ENCODE data around the gene HDAC4. TPM values are rescaled to one million over a fixed set of nuclear protein-coding genes. Genes with fewer than 3 reads are reported as not detected.

The HDAC4 gene
- total and polyA plus RNA-seq, 2 experiments from 2014 or later, result 9.3 to 10.8 TPM

DNA sequence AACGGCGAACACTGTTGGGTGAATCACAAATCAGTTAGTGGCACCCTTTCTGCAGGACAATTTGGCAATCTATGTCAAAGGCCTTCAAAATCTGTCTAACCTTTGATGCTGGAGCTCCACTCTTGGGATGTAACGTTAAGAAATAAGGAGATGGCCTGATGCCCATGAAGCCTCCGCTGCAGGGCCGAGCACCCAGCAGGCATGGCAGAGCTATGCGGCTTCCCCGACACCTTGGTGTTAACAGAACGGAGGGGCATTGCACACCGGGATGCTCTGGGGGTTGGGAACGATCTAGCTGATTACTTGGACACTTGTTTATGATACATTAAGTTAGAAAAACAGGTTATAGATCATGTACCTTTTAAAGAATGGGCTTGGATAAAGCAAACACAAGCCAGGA is 265.3 kb downstream of the HDAC4 start:
- no peaks in the 10 kb centered on the region for H3K9me3 ChIP-seq (ENCODE audit: low read depth)
- WGBS (ENCODE audit: low lambda C conversion rate, missing lambda C conversion rate), result 93% methylated on average over 10 of the region's 10 CpGs

DNA sequence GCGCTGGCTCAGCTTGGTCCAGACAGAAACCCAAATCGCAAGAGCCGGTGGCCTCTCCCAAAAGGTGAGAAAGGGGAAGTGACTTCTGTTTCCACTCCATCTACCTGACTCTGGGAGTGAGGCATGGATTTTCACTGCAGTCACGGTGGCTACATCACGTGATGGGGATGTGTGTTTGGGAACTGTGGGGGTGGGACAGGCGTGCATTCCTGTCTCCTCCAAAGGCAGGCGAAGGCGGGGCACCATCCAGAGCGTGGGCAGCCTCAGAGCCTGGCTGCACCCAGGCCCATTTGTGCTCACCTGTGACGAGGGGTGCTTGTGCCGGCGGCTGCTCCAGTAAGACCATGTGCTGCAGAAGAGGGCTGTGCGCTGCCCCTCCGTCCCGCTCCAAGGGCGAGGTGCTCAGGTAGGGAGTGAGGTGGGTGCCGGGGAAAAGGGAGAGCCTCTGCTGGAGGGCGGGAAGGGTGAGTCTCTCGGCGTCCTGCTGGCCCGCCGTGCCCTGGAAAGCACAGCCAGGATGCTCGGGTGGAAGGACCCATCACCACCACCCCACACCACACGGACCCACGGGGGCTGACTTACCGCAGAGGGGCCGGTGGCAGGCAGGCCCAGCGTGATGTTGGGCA is 266.8 kb downstream of the HDAC4 start:
- H3K4me2 ChIP-seq, result no peak overlapping the region
- WGBS (ENCODE audit: low lambda C conversion rate, missing lambda C conversion rate), result 95% methylated on average over 25 of the region's 28 CpGs
- H2AFZ ChIP-seq, result no peak overlapping the region
- no peaks in the 10 kb centered on the region for H3K4me1 ChIP-seq (ENCODE audit: insufficient read depth)
- H3K9me2 ChIP-seq (replicated peaks; ENCODE audit: insufficient read depth), result no peaks in the 10 kb centered on the region
- H3K9me3 ChIP-seq (ENCODE audit: low read depth), result no peaks in the 10 kb centered on the region
- H3K79me2 ChIP-seq, result no peaks in the 10 kb centered on the region
- H3K4me3 ChIP-seq, result no peak overlapping the region
- no peak for DNase-seq (ENCODE audit: low spot score)
- H3K36me3 ChIP-seq (replicated peaks; ENCODE audit: insufficient read depth, low read depth), result no peaks in the 10 kb centered on the region
- no peaks in the 10 kb centered on the region for H3K27me3 ChIP-seq
- H3K27ac ChIP-seq, result no peak overlapping the region
- no peaks in the 10 kb centered on the region for H4K20me1 ChIP-seq (ENCODE audit: insufficient read depth, poor library complexity, severe bottlenecking)
- TF ChIP-seq EZH2phosphoT487 (IDR thresholded peaks at IDR 0.05; ENCODE audit: low read depth, severe bottlenecking, unreplicated experiment) (no peak), EZH2 (IDR thresholded peaks at IDR 0.05; ENCODE audit: borderline replicate concordance) (no peak)
- TF ChIP-seq, protein P1, sequence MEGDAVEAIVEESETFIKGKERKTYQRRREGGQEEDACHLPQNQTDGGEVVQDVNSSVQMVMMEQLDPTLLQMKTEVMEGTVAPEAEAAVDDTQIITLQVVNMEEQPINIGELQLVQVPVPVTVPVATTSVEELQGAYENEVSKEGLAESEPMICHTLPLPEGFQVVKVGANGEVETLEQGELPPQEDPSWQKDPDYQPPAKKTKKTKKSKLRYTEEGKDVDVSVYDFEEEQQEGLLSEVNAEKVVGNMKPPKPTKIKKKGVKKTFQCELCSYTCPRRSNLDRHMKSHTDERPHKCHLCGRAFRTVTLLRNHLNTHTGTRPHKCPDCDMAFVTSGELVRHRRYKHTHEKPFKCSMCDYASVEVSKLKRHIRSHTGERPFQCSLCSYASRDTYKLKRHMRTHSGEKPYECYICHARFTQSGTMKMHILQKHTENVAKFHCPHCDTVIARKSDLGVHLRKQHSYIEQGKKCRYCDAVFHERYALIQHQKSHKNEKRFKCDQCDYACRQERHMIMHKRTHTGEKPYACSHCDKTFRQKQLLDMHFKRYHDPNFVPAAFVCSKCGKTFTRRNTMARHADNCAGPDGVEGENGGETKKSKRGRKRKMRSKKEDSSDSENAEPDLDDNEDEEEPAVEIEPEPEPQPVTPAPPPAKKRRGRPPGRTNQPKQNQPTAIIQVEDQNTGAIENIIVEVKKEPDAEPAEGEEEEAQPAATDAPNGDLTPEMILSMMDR (IDR thresholded peaks at IDR 0.05; ENCODE audit: poor library complexity), result no peak

More for the DNA sequence above, 265.3 kb downstream of the HDAC4 start:
- no peaks in the 10 kb centered on the region for H3K36me3 ChIP-seq (replicated peaks; ENCODE audit: insufficient read depth, low read depth)
- no peak overlapping the region for H3K4me2 ChIP-seq
- TF ChIP-seq EZH2 (IDR thresholded peaks at IDR 0.05; ENCODE audit: borderline replicate concordance), result no peak
- TF ChIP-seq, protein P1 (IDR thresholded peaks at IDR 0.05; ENCODE audit: poor library complexity), result no peak
- no peak for TF ChIP-seq EZH2phosphoT487 (IDR thresholded peaks at IDR 0.05; ENCODE audit: low read depth, severe bottlenecking, unreplicated experiment)
- no peak overlapping the region for H3K27ac ChIP-seq
- H3K4me3 ChIP-seq, result no peak overlapping the region
- no peaks in the 10 kb centered on the region for H3K9me2 ChIP-seq (replicated peaks; ENCODE audit: insufficient read depth)
- H2AFZ ChIP-seq, result no peak overlapping the region
- no peak for DNase-seq (ENCODE audit: low spot score)
- H3K79me2 ChIP-seq, result no peaks in the 10 kb centered on the region
- no peaks in the 10 kb centered on the region for H3K27me3 ChIP-seq
- H4K20me1 ChIP-seq (ENCODE audit: insufficient read depth, poor library complexity, severe bottlenecking), result no peaks in the 10 kb centered on the region
- H3K4me1 ChIP-seq (ENCODE audit: insufficient read depth), result no peaks in the 10 kb centered on the region

DNA sequence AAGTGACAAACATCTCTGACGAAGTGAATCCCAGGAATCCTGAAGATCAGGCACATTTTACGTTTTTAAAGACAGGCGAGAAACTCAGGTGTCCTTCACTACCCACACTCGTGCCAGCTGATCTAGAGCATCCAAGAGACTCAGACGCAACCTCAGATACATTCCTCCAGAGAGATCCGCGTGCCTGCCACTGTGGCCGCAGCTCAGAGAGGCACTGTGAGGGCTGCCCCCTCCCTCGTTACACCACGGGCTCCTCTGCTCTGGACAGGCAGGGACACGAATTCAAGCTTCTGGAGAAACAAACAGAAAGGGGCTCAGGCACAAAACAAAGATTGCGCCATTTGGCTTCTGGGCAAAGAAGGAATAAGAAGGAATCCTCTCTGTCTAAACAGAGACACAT is 268.0 kb downstream of the HDAC4 start:
- no peaks in the 10 kb centered on the region for H3K36me3 ChIP-seq (replicated peaks; ENCODE audit: insufficient read depth, low read depth)
- H3K4me2 ChIP-seq, result no peak overlapping the region

More for the DNA sequence above, 268.0 kb downstream of the HDAC4 start:
- Histone ChIP-seq H3K9me3 (ENCODE audit: low read depth) (no peaks in the 10 kb centered on the region), H3K4me1 (ENCODE audit: insufficient read depth) (no peaks in the 10 kb centered on the region), H3K9me2 (replicated peaks; ENCODE audit: insufficient read depth) (no peaks in the 10 kb centered on the region), H2AFZ (no peak overlapping the region), H3K79me2 (no peaks in the 10 kb centered on the region), H3K27ac (no peak overlapping the region), H4K20me1 (ENCODE audit: insufficient read depth, poor library complexity, severe bottlenecking) (peaks cover 2% of the 10 kb centered on the region), H3K4me3 (no peak overlapping the region), H3K27me3 (no peaks in the 10 kb centered on the region)
- DNase-seq (ENCODE audit: low spot score), result no peak
- no peak for TF ChIP-seq EZH2phosphoT487 (IDR thresholded peaks at IDR 0.05; ENCODE audit: low read depth, severe bottlenecking, unreplicated experiment)
- TF ChIP-seq EZH2 (IDR thresholded peaks at IDR 0.05; ENCODE audit: borderline replicate concordance), result no peak
- TF ChIP-seq, protein P1 (IDR thresholded peaks at IDR 0.05; ENCODE audit: poor library complexity), result no peak
- 94% methylated on average over 12 of the region's 12 CpGs for WGBS (ENCODE audit: low lambda C conversion rate, missing lambda C conversion rate)
